Naive thymus-derived CD4-positive, alpha-beta T cell (primary cell): ENCODE results near the gene FAM131C. TPM values are rescaled to one million over a fixed set of nuclear protein-coding genes. Genes with fewer than 3 reads are reported as not detected.

ENCODE experiments used
- ATAC-seq: fragments of 150-1000 bp; cut with Tn5 transposase; 2 replicates; pipeline ENCODE4 v1.10.0; 2021; ENCODE audit warnings: mild to moderate bottlenecking, moderate library complexity
- CTCF ChIA-PET: fragments of 350-600 bp; sonication (Branson Sonifier 250); formaldehyde crosslinking; loops from one replicate; lab custom pipeline; 2021; ENCODE audit warnings: antibody characterized with exemption; lab: Charles Lee
- POLR2A ChIA-PET: fragments of 350-600 bp; sonication (Branson Sonifier 250); formaldehyde crosslinking; loops from one replicate; lab custom pipeline; 2021; ENCODE audit warnings: antibody characterized with exemption, inconsistent platforms; lab: Charles Lee
- DNase-seq, 9 donors: peaks; one replicate each; pipeline versions ENCODE4 v3.0.0 to v3.0.0-alpha.2; 2020 to 2022; ENCODE audit warnings: mixed read lengths in 1 of 9
- H3K27ac ChIP-seq: one replicate; pipeline ENCODE4 v1.7.0; 2013; ENCODE audit warnings: mild to moderate bottlenecking, low read depth, low read length, moderate library complexity
- H3K27me3 ChIP-seq, 2 donors: one replicate each; pipeline ENCODE4 v1.7.0; 2013; ENCODE audit warnings: low read length in 2 of 2, mild to moderate bottlenecking in 2 of 2, moderate library complexity in 2 of 2; ENCODE audit not compliant: control insufficient read depth in 2 of 2, insufficient read depth in 2 of 2
- H3K36me3 ChIP-seq, 3 experiments: 1 replicate in 2 of 3; 2 replicates in 1 of 3; pipeline ENCODE4 v1.7.0; 2013; ENCODE audit warnings: low read length in 3 of 3, mild to moderate bottlenecking in 3 of 3, moderate library complexity in 1 of 3; ENCODE audit not compliant: insufficient read depth in 3 of 3, control insufficient read depth in 2 of 3
- H3K4me1 ChIP-seq, 2 donors: one replicate each; pipeline ENCODE4 v1.7.0; 2013; ENCODE audit warnings: low read length in 2 of 2, mild to moderate bottlenecking in 2 of 2, moderate library complexity in 1 of 2; ENCODE audit not compliant: control insufficient read depth in 2 of 2, insufficient read depth in 2 of 2
- H3K4me3 ChIP-seq: 2 replicates; pipeline ENCODE4 v1.7.0; 2013; ENCODE audit warnings: mild to moderate bottlenecking, low read length
- H3K9me3 ChIP-seq, 3 experiments: 1 replicate in 2 of 3; 2 replicates in 1 of 3; pipeline ENCODE4 v1.7.0; 2013; ENCODE audit warnings: low read length in 3 of 3; ENCODE audit not compliant: control insufficient read depth in 2 of 3
- H3K27ac Mint-ChIP-seq, 9 donors: one replicate each; pipeline ENCODE4 v1.8.0; 2020 to 2022; ENCODE audit warnings: mixed read lengths in 9 of 9, mild to moderate bottlenecking in 8 of 9, moderate library complexity in 5 of 9, inconsistent platforms in 2 of 9
- H3K27me3 Mint-ChIP-seq, 5 donors: one replicate each; pipeline ENCODE4 v1.8.0; 2021 to 2022; ENCODE audit warnings: mixed read lengths in 5 of 5, mild to moderate bottlenecking in 1 of 5
- H3K36me3 Mint-ChIP-seq, 5 donors: one replicate each; pipeline ENCODE4 v1.8.0; 2020 to 2022; ENCODE audit warnings: mixed read lengths in 5 of 5, mild to moderate bottlenecking in 3 of 5, inconsistent platforms in 1 of 5
- H3K4me1 Mint-ChIP-seq, 7 donors: one replicate each; pipeline ENCODE4 v1.8.0; 2020 to 2022; ENCODE audit warnings: mixed read lengths in 7 of 7, mild to moderate bottlenecking in 3 of 7, inconsistent platforms in 1 of 7
- H3K4me3 Mint-ChIP-seq, 10 donors: one replicate each; pipeline ENCODE4 v1.8.0; 2020 to 2022; ENCODE audit warnings: mild to moderate bottlenecking in 10 of 10, mixed read lengths in 10 of 10, moderate library complexity in 6 of 10, inconsistent platforms in 2 of 10
- H3K9me3 Mint-ChIP-seq, 11 donors: one replicate each; pipeline ENCODE4 v1.8.0; 2020 to 2022; ENCODE audit warnings: mixed read lengths in 11 of 11, mild to moderate bottlenecking in 4 of 11, inconsistent platforms in 1 of 11, moderate library complexity in 1 of 11
- intact Hi-C, 2 donors: fragments of 100-400 bp; cut with micrococcal nuclease; formaldehyde crosslinking; loops; one replicate each; pipeline ENCODE4 v1.15.1; 2023
- polyA plus RNA-seq, 2 donors: library from polyadenylated mRNA; unstranded; fragments of 300-500 nt; fragmentation: Illumina TruSeq; gene quantifications; one replicate each; pipeline ENCODE4 v1.2.3, GENCODE V29; 2021
- total RNA-seq, 6 experiments: library from RNA in 5 of 6; stranded (reverse) in 5 of 6; gene quantifications; 1 replicate in 5 of 6; 2 replicates in 1 of 6; pipeline ENCODE4 v1.2.3 and lab custom pipeline; 2021 to 2026

FAM131C gene
- total and polyA plus RNA-seq, 7 experiments from 2014 or later, result 1.3 TPM; not detected in 6

GRCh38 chr1:16071614-16072013, 1.8 kb downstream of the FAM131C start:
- H3K9me3 Mint-ChIP-seq, result peaks cover 0 to 2% (median 0%) of the 10 kb centered on the region in 11 donors
- intact Hi-C loops, result loop anchor here in 1 of 2 donors (5.0 kb wide), 1 partner anchor 281 kb away; the partner anchor contains the start of gene FBXO42
- no peaks in the 10 kb centered on the region for H3K9me3 ChIP-seq
- no peak overlapping the region for H3K4me3 ChIP-seq
- peaks cover 5 to 47% (median 12%) of the 10 kb centered on the region in 5 donors for H3K27me3 Mint-ChIP-seq
- ATAC-seq, result no peak
- no peak overlapping the region for H3K27ac ChIP-seq
- H3K36me3 Mint-ChIP-seq, result peaks cover 0 to 2% (median 0%) of the 10 kb centered on the region in 5 donors
- peaks cover 0 to 6% of the 10 kb centered on the region in 2 donors for H3K27me3 ChIP-seq
- peaks cover 5 to 13% of the 10 kb centered on the region in 2 donors for H3K4me1 ChIP-seq
- CTCF ChIA-PET, result interaction anchor here (13.1 kb wide), 1 partner anchor 116 kb away, joined by 240 read pairs; no protein-coding TSS in a partner anchor
- no peak for DNase-seq
- H3K36me3 ChIP-seq, result no peaks in the 10 kb centered on the region
- peak overlapping the region in 2 of 10 donors; percentile 32 to 61 for H3K4me3 Mint-ChIP-seq
- POLR2A ChIA-PET, result interaction anchor here (0.9 kb wide), 1 partner anchor 90 kb away, joined by 3 read pairs; no protein-coding TSS in a partner anchor
- no peak overlapping the region for H3K27ac Mint-ChIP-seq
- peaks cover 13 to 33% (median 15%) of the 10 kb centered on the region in 7 donors for H3K4me1 Mint-ChIP-seq

GRCh38 chr1:16070640-16071355, 2.7 kb downstream of the FAM131C start:
- intact Hi-C loops, result loop anchor here in 1 of 2 donors (5.0 kb wide), 1 partner anchor 282 kb away; the partner anchor contains the start of gene FBXO42

GRCh38 chr1:16068356-16069270, 4.8 kb downstream of the FAM131C start:
- no peak for ATAC-seq
- intact Hi-C loops, result no loop called here

More at GRCh38 chr1:16070640-16071355, 2.7 kb downstream of the FAM131C start:
- no peak for ATAC-seq
- Histone ChIP-seq H3K9me3 (no peaks in the 10 kb centered on the region), H3K36me3 (no peaks in the 10 kb centered on the region), H3K27me3 (peaks cover 0 to 6% of the 10 kb centered on the region in 2 donors), H3K4me1 (peaks cover 5 to 13% of the 10 kb centered on the region in 2 donors), H3K27ac (no peak overlapping the region), H3K4me3 (no peak overlapping the region)
- Mint-ChIP-seq H3K36me3 (peaks cover 0 to 2% (median 0%) of the 10 kb centered on the region in 5 donors), H3K9me3 (peaks cover 0 to 2% (median 0%) of the 10 kb centered on the region in 11 donors), H3K27ac (peak overlapping the region in 1 of 9 donors; percentile 14), H3K27me3 (peaks cover 5 to 44% (median 12%) of the 10 kb centered on the region in 5 donors), H3K4me1 (peaks cover 13 to 33% (median 15%) of the 10 kb centered on the region in 7 donors), H3K4me3 (no peak overlapping the region)
- POLR2A ChIA-PET, result interaction anchor here (0.7 kb wide), 1 partner anchor 166 kb away, joined by 3 read pairs; the partner anchor contains the start of gene CPLANE2
- CTCF ChIA-PET, result interaction anchor here (0.8 to 1.3 kb wide), 3 partner anchors 8 to 117 kb away, joined by 3 to 7 read pairs (median 4); no protein-coding TSS in a partner anchor
- DNase-seq, result no peak

GRCh38 chr1:16067933-16068332, 5.5 kb downstream of the FAM131C start:
- intact Hi-C loops, result no loop called here
- Histone ChIP-seq H3K27ac (no peak overlapping the region), H3K9me3 (no peaks in the 10 kb centered on the region), H3K4me1 (peaks cover 0 to 17% of the 10 kb centered on the region in 2 donors), H3K4me3 (no peak overlapping the region), H3K27me3 (no peaks in the 10 kb centered on the region), H3K36me3 (no peaks in the 10 kb centered on the region)
- Mint-ChIP-seq H3K4me1 (peaks cover 11 to 50% (median 13%) of the 10 kb centered on the region in 7 donors), H3K27me3 (peaks cover 0 to 47% (median 8%) of the 10 kb centered on the region in 5 donors), H3K27ac (peak overlapping the region in 1 of 9 donors; percentile 43), H3K9me3 (no peaks in the 10 kb centered on the region), H3K36me3 (no peaks in the 10 kb centered on the region), H3K4me3 (no peak overlapping the region)
- POLR2A ChIA-PET, result no interaction called here
- ATAC-seq (no peak), DNase-seq (no peak)
- CTCF ChIA-PET, result interaction anchor here (1.2 kb wide), 1 partner anchor 15 kb away, joined by 3 read pairs; no protein-coding TSS in a partner anchor

More at GRCh38 chr1:16068356-16069270, 4.8 kb downstream of the FAM131C start:
- Histone ChIP-seq H3K27ac (no peak overlapping the region), H3K27me3 (no peaks in the 10 kb centered on the region), H3K4me3 (no peak overlapping the region), H3K4me1 (peaks cover 0 to 17% of the 10 kb centered on the region in 2 donors), H3K9me3 (no peaks in the 10 kb centered on the region), H3K36me3 (no peaks in the 10 kb centered on the region)
- ChIA-PET CTCF (interaction anchor here (0.7 to 1.2 kb wide), 2 partner anchors 14 to 180 kb away, joined by 3 read pairs; no protein-coding TSS in a partner anchor), POLR2A (no interaction called here)
- no peak for DNase-seq
- no peaks in the 10 kb centered on the region for H3K9me3 Mint-ChIP-seq
- H3K27me3 Mint-ChIP-seq, result peaks cover under 1 to 48% (median 8%) of the 10 kb centered on the region in 5 donors
- H3K4me1 Mint-ChIP-seq, result peaks cover 11 to 47% (median 13%) of the 10 kb centered on the region in 7 donors
- no peak overlapping the region for H3K4me3 Mint-ChIP-seq
- no peaks in the 10 kb centered on the region for H3K36me3 Mint-ChIP-seq
- H3K27ac Mint-ChIP-seq, result no peak overlapping the region

- no peak for DNase-seq
- ATAC-seq, result peak; percentile 12
- ChIA-PET POLR2A (no interaction called here), CTCF (no interaction called here)
- Histone ChIP-seq H3K36me3 (no peaks in the 10 kb centered on the region), H3K4me1 (peaks cover 0 to 17% of the 10 kb centered on the region in 2 donors), H3K4me3 (no peak overlapping the region), H3K27me3 (no peaks in the 10 kb centered on the region), H3K9me3 (no peaks in the 10 kb centered on the region), H3K27ac (no peak overlapping the region)
- no peaks in the 10 kb centered on the region for H3K9me3 Mint-ChIP-seq
- H3K4me3 Mint-ChIP-seq, result peak overlapping the region in 1 of 10 donors; percentile 12
- H3K27me3 Mint-ChIP-seq, result peaks cover 0 to 40% (median 8%) of the 10 kb centered on the region in 5 donors
- no peaks in the 10 kb centered on the region for H3K36me3 Mint-ChIP-seq
- H3K4me1 Mint-ChIP-seq, result peaks cover 11 to 50% (median 13%) of the 10 kb centered on the region in 7 donors
- peak overlapping the region in 1 of 9 donors; percentile 43 for H3K27ac Mint-ChIP-seq
- intact Hi-C loops, result no loop called here
These were observed 6.2 kb downstream of the FAM131C start for GRCh38 chr1:16067127-16067768.
